Ascending aorta (tissue), 2 donors: ENCODE results near the gene GABBR2. TPM values are rescaled to one million over a fixed set of nuclear protein-coding genes. Genes with fewer than 3 reads are reported as not detected.

Source experiments
- DNase-seq, 2 donors: peaks; one replicate each; pipeline ENCODE4 v3.0.0-alpha.2; 2019; ENCODE audit warnings: low spot score in 2 of 2
- H3K27ac ChIP-seq, 2 donors: fragments of 200-600 bp; sonication (generic); one replicate each; pipeline ENCODE4 v1.5.1; 2016 to 2017; ENCODE audit warnings: mild to moderate bottlenecking in 1 of 2
- H3K27me3 ChIP-seq: fragments of 200-600 bp; sonication (generic); one replicate; pipeline ENCODE4 v1.5.1; 2017
- H3K36me3 ChIP-seq, 2 donors: fragments of 200-600 bp; sonication (generic); one replicate each; pipeline ENCODE4 v1.5.1; 2016
- H3K4me1 ChIP-seq, 2 donors: fragments of 200-600 bp; sonication (generic); one replicate each; pipeline ENCODE4 v1.5.1; 2016 to 2017; ENCODE audit warnings: mild to moderate bottlenecking in 1 of 2
- H3K4me3 ChIP-seq, 2 donors: fragments of 200-600 bp; sonication (generic); one replicate each; pipeline ENCODE4 v1.5.1; 2016 to 2017; ENCODE audit warnings: mild to moderate bottlenecking in 1 of 2
- H3K9me3 ChIP-seq, 2 donors: fragments of 200-600 bp; sonication (generic); one replicate each; pipeline ENCODE4 v1.5.1; 2016
- intact Hi-C: fragments of 100-400 bp; cut with DNase I; formaldehyde crosslinking; loops from one replicate; pipeline ENCODE4 v1.15.1; 2023
- total RNA-seq: library from RNA; depleted of rRNA; stranded (reverse); fragments of >200 nt; gene quantifications from one replicate; pipeline ENCODE4 v1.1.0, GENCODE V29; 2016
- TF ChIP-seq, protein P1 (sequence below), 3 experiments: fragments of 200-600 bp in 2 of 3; fragments of 450-650 bp in 1 of 3; sonication (generic) in 2 of 3; IDR thresholded peaks; one replicate each; pipeline ENCODE4 v1.5.1; 2016 to 2019; ENCODE audit warnings: antibody characterized with exemption in 3 of 3, mild to moderate bottlenecking in 1 of 3, moderate library complexity in 1 of 3

Gene GABBR2
- total RNA-seq, 1 donor from 2014 or later, result not detected

DNA sequence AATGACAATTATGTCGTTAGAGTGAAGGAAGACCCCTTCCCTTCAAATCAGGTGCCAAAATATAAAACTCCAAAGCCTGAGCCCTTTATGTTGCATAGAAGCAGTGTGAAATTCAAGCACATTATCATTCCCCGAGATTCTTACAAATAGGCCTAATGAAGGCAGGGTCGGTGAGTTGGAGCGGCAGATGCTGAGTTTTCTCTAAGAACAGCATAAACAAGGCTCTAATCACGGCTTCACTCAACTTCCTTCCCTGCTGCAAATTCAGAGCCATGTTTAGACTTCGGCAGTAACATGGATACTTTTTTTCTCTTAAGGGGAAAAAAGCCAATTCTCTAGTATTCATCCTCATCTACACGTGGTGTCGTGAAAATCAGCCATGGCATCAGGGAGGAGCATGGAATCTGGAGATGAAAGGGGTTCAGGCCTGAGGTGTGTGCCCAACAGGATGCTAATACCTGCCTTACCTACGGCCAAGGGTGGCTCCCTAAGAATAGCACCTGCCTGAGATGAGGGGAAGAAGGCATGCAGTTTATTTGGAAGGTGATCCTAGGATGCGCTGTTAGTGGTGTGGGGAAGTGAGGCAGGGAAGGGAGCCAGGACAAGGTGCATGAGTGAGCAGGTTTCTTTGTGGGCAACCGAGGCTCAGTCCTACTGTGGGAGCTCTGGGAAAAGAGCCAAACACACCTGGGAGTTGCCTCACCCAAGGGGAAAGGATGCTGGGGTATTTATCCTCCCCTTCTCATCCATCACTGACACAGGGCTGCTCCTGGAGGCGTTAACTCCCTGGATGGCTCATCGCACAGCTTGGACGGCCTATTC, 306.5 kb downstream of the GABBR2 start:
- intact Hi-C loops, result no loop called here
- no peaks in the 10 kb centered on the region for H3K27me3 ChIP-seq
- DNase-seq, result no peak

DNA sequence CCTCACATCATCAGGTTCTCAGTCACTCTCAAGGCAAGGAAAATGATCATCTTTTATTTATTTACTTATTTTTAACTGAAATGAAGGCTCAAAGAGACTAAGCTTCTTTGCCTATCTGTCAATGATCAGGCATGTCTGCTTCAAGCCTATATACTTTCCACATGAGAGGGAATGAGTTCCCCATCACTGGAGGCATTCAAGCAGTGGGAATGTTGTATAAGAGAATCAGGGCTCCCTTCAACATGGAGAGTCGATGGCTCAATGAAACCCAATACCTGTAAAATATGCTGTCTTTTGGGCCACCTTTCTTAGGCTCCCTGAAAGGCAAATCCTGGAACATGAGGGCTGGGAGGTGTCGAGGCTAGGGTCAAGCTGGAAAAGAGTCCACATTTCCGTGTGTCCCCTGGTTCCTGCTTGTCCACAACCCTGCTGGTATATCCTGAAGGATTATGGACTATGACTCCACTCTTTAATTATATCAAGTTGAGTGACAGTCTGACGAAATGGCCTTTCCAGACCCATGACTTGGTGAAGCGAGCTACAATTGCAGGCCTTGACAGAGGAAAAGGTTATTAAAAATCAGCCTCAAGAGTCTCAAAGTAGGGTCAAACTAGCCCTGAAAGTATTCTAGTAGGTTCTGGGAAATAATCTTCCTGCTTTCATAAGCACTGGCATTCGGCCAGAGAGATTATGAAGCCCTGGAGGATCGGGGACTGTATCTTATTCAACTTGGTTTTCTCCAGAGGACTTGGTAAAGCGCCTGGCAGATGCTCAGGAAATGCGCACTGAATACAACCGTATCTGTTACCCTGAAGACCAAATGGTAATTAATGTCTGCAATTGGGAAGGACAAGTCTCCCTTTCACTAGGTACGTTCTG, 307.4 kb downstream of the GABBR2 start:
- Histone ChIP-seq H3K9me3 (no peaks in the 10 kb centered on the region), H3K27ac (no peak overlapping the region), H3K27me3 (no peaks in the 10 kb centered on the region), H3K36me3 (no peaks in the 10 kb centered on the region), H3K4me1 (no peaks in the 10 kb centered on the region), H3K4me3 (no peak overlapping the region)
- intact Hi-C loops, result no loop called here
- TF ChIP-seq, protein P1, sequence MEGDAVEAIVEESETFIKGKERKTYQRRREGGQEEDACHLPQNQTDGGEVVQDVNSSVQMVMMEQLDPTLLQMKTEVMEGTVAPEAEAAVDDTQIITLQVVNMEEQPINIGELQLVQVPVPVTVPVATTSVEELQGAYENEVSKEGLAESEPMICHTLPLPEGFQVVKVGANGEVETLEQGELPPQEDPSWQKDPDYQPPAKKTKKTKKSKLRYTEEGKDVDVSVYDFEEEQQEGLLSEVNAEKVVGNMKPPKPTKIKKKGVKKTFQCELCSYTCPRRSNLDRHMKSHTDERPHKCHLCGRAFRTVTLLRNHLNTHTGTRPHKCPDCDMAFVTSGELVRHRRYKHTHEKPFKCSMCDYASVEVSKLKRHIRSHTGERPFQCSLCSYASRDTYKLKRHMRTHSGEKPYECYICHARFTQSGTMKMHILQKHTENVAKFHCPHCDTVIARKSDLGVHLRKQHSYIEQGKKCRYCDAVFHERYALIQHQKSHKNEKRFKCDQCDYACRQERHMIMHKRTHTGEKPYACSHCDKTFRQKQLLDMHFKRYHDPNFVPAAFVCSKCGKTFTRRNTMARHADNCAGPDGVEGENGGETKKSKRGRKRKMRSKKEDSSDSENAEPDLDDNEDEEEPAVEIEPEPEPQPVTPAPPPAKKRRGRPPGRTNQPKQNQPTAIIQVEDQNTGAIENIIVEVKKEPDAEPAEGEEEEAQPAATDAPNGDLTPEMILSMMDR (IDR thresholded peaks at IDR 0.05), result no peak
- DNase-seq, result no peak

More for the DNA sequence above, 306.5 kb downstream of the GABBR2 start:
- Histone ChIP-seq H3K36me3 (no peaks in the 10 kb centered on the region), H3K27ac (no peak overlapping the region), H3K4me1 (no peaks in the 10 kb centered on the region), H3K4me3 (no peak overlapping the region), H3K9me3 (no peaks in the 10 kb centered on the region)
- TF ChIP-seq, protein P1 (IDR thresholded peaks at IDR 0.05), result no peak

DNA sequence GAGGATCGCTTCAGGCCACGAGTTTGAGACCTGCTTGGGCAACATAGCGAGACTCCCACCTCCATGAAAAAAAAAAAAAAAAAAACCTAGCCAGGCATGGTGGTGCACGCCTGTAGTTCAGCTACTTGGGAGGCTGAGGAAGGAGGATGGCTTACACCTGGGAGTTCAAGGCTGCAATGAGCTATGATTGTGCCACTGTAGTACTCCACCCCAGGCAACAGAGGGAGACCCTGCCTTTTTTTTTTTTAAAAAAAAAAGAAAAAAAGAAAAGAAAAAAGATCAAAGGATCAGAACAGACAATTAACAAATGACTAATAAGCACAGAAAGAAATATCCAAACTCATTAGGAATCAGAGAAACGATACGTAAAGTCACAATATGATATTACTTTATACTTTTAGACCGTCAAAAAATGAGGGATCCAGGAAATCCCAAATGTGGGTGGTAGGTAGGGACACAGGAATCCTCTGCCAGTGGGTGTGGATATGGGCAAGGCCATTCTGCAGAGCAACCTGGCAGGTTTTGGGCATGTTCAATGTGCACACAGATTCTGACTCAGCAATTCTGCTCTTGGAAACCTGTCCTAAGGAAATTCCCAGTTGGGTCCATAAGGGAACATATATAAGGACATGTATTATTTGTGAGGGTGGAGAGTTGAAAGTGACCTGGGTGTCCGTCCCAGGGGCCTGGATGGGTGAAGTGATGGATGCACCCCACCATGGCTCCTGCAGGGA, 308.6 kb downstream of the GABBR2 start:
- Histone ChIP-seq H3K36me3 (no peaks in the 10 kb centered on the region), H3K27me3 (no peaks in the 10 kb centered on the region), H3K4me3 (no peak overlapping the region), H3K27ac (no peak overlapping the region), H3K9me3 (no peaks in the 10 kb centered on the region), H3K4me1 (no peaks in the 10 kb centered on the region)
- intact Hi-C loops, result no loop called here
- no peak for DNase-seq
- TF ChIP-seq, protein P1 (IDR thresholded peaks at IDR 0.05), result no peak

DNA sequence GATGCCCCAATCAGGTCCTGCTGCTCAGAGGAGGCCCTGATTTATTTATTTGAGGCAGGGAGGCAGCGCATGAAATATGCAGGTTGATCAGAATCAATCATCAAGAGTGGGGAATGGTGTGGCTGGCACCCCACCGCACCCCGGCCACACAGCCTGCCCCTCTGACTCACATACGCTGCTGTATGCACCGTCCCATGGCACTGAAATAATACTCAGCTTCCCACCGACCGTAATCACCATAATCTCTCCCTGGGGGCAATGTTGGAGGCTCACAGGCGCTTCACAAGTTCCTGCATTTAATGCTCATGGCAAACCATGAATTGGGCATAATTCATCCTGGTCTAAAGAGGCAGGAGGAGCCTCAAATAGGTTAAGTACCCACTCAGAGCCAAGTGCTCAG, 312.1 kb downstream of the GABBR2 start:
- H3K27ac ChIP-seq, result no peak overlapping the region
- no peaks in the 10 kb centered on the region for H3K36me3 ChIP-seq
- TF ChIP-seq, protein P1 (IDR thresholded peaks at IDR 0.05), result no peak

DNA sequence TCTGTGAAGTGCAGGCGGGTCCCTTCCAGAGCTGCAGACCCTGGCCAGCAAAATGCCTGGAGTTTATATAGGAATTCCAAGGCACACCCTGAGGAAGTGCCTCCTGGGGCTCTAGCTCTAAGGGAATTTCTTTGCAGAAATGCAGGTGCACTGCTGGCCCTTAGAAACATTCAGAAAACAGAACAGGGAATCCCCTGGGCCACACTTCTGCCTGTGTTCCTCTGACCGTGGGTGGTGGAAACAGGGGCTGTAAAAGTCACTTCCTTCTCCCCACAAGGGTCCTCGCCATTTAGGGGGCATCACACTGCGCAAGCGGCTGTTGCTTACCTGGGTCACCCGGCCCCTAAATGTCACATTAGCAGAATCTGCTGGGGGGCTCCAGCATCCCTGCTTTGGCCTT, 312.5 kb downstream of the GABBR2 start:
- no peaks in the 10 kb centered on the region for H3K36me3 ChIP-seq
- TF ChIP-seq, protein P1 (IDR thresholded peaks at IDR 0.05), result no peak
- DNase-seq, result no peak
- no peaks in the 10 kb centered on the region for H3K4me1 ChIP-seq
- no peaks in the 10 kb centered on the region for H3K9me3 ChIP-seq
- H3K27me3 ChIP-seq, result no peaks in the 10 kb centered on the region
- intact Hi-C loops, result no loop called here
- no peak overlapping the region for H3K27ac ChIP-seq
- H3K4me3 ChIP-seq, result no peak overlapping the region

More for the DNA sequence above, 312.1 kb downstream of the GABBR2 start:
- intact Hi-C loops, result no loop called here
- Histone ChIP-seq H3K4me3 (no peak overlapping the region), H3K4me1 (no peaks in the 10 kb centered on the region), H3K27me3 (no peaks in the 10 kb centered on the region), H3K9me3 (no peaks in the 10 kb centered on the region)
- no peak for DNase-seq
